ENCODE results near the gene PLXNB2.

PLXNB2 gene

GRCh38 chr22:50252082-50253045, 55.1 kb downstream of the PLXNB2 start:
- no peak for DNase-seq (ENCODE audit: low read depth in 2 of 2)

- no peak for DNase-seq (ENCODE audit: low read depth in 2 of 2)
These were observed 55.9 kb downstream of the PLXNB2 start for GRCh38 chr22:50251477-50252081.

- DNase-seq (ENCODE audit: low read depth in 2 of 2), result peak; percentile 53 to 56
These were observed 56.6 kb downstream of the PLXNB2 start, which contains the start of gene HDAC10 for GRCh38 chr22:50250555-50251476. HDAC10 (minus strand) TSS chr22:50251265; CDS start chr22:50251032, 233 bp downstream.

GRCh38 chr22:50250249-50250554, 57.2 kb downstream of the PLXNB2 start:
- no peak for DNase-seq (ENCODE audit: low read depth in 2 of 2)

- no peak for DNase-seq (ENCODE audit: low read depth in 2 of 2)
These were observed 57.9 kb downstream of the PLXNB2 start for GRCh38 chr22:50249341-50250248.

- DNase-seq (ENCODE audit: low read depth in 2 of 2), result no peak
These were observed 59.0 kb downstream of the PLXNB2 start for GRCh38 chr22:50248196-50249081.

- DNase-seq (ENCODE audit: low read depth in 2 of 2), result no peak
These were observed 59.7 kb downstream of the PLXNB2 start for GRCh38 chr22:50247748-50248147.

GRCh38 chr22:50246242-50247175, 60.9 kb downstream of the PLXNB2 start:
- no peak for DNase-seq (ENCODE audit: low read depth in 2 of 2)

GRCh38 chr22:50245214-50246072, 62.0 kb downstream of the PLXNB2 start:
- DNase-seq (ENCODE audit: low read depth in 2 of 2), result no peak

GRCh38 chr22:50244420-50245213, 62.8 kb downstream of the PLXNB2 start, which contains the start of gene TUBGCP6:
TUBGCP6 (minus strand) TSS chr22:50245023; CDS start chr22:50244459, 564 bp downstream.
- peak; percentile 71 to 77 for DNase-seq (ENCODE audit: low read depth in 2 of 2)

GRCh38 chr22:50243685-50244419, 63.6 kb downstream of the PLXNB2 start:
- DNase-seq (ENCODE audit: low read depth in 2 of 2), result no peak

GRCh38 chr22:50242406-50242949, 65.0 kb downstream of the PLXNB2 start:
- DNase-seq (ENCODE audit: low read depth in 2 of 2), result no peak

- no peak for DNase-seq (ENCODE audit: low read depth in 2 of 2)
These were observed 68.7 kb downstream of the PLXNB2 start for GRCh38 chr22:50238755-50239154.

GRCh38 chr22:50236731-50237409, 70.6 kb downstream of the PLXNB2 start:
- DNase-seq (ENCODE audit: low read depth in 2 of 2), result no peak

GRCh38 chr22:50233223-50233622, 74.2 kb downstream of the PLXNB2 start:
- no peak for DNase-seq (ENCODE audit: low read depth in 2 of 2)
